ENCODE measurements around the gene LRRC28. TPM values are rescaled to one million over a fixed set of nuclear protein-coding genes. Genes with fewer than 3 reads are reported as not detected.

LRRC28 gene
- total RNA-seq, 4 donors from 2014 or later, result 56.5 to 82.7 (median 64.2) TPM

GRCh38 chr15:99421758-99422157 is 170.5 kb downstream of the LRRC28 start:
- WGBS, 2 donors (ENCODE audit: low coverage in 1 of 2), result 89 to 98% methylated on average over 1 of the region's 1 CpG
- DNase-seq, result no peak
- H3K27ac ChIP-seq, result no peak overlapping the region
- H3K27me3 ChIP-seq, result no peaks in the 10 kb centered on the region
- TF ChIP-seq POLR2AphosphoS5 (IDR thresholded peaks at IDR 0.05), result no peak
- TF ChIP-seq CTCF (IDR thresholded peaks at IDR 0.05), result no peak
- TF ChIP-seq POLR2A (IDR thresholded peaks at IDR 0.05), result no peak
- no peak for TF ChIP-seq EP300 (IDR thresholded peaks at IDR 0.05; ENCODE audit: low read depth)
- no peaks in the 10 kb centered on the region for H3K9me3 ChIP-seq
- in situ Hi-C loops (cut with MboI; ENCODE audit: low pct_ligation_motif_present in 1 of 4, low pct_unique_long_range_greater_than_20kb in 1 of 4, low sequenced_read_pairs in 3 of 4), result loop anchor here in 1 of 4 donors (25.0 kb wide), 1 partner anchor 291 kb away; no protein-coding TSS in a partner anchor
- intact Hi-C loops (cut with DNase I; ENCODE audit: low total_unique reads), result no loop called here
- no peaks in the 10 kb centered on the region for H3K36me3 ChIP-seq
- H3K4me1 ChIP-seq, result peaks cover 0 to 30% (median 10%) of the 10 kb centered on the region in 4 donors
- H3K4me3 ChIP-seq, result no peak overlapping the region

GRCh38 chr15:99423186-99424130 is 172.2 kb downstream of the LRRC28 start:
- in situ Hi-C loops (cut with MboI; ENCODE audit: low pct_ligation_motif_present in 1 of 4, low pct_unique_long_range_greater_than_20kb in 1 of 4, low sequenced_read_pairs in 3 of 4), result loop anchor here in 1 of 4 donors (25.0 kb wide), 1 partner anchor 289 kb away; no protein-coding TSS in a partner anchor
- intact Hi-C loops (cut with DNase I; ENCODE audit: low total_unique reads), result no loop called here
- H3K36me3 ChIP-seq, result no peaks in the 10 kb centered on the region
- no peak for DNase-seq
- peaks cover 0 to 32% (median 10%) of the 10 kb centered on the region in 4 donors for H3K4me1 ChIP-seq
- WGBS, 2 donors (ENCODE audit: low coverage in 1 of 2), result 56 to 71% methylated on average over 4 to 16 of the region's 16 CpGs
- no peak overlapping the region for H3K4me3 ChIP-seq
- no peaks in the 10 kb centered on the region for H3K9me3 ChIP-seq
- no peak overlapping the region for H3K27ac ChIP-seq
- no peaks in the 10 kb centered on the region for H3K27me3 ChIP-seq
- TF ChIP-seq POLR2AphosphoS5 (IDR thresholded peaks at IDR 0.05) (no peak), POLR2A (IDR thresholded peaks at IDR 0.05) (no peak), CTCF (IDR thresholded peaks at IDR 0.05) (no peak), EP300 (IDR thresholded peaks at IDR 0.05; ENCODE audit: low read depth) (no peak)

- no peak for DNase-seq
- H3K27ac ChIP-seq, result peak overlapping the region in 1 of 4 donors; percentile 58
- peaks cover 0 to 32% (median 10%) of the 10 kb centered on the region in 4 donors for H3K4me1 ChIP-seq
- no peaks in the 10 kb centered on the region for H3K9me3 ChIP-seq
- no peaks in the 10 kb centered on the region for H3K27me3 ChIP-seq
- H3K4me3 ChIP-seq, result no peak overlapping the region
- H3K36me3 ChIP-seq, result no peaks in the 10 kb centered on the region
- intact Hi-C loops (cut with DNase I; ENCODE audit: low total_unique reads) (no loop called here), in situ Hi-C loops (cut with MboI; ENCODE audit: low pct_ligation_motif_present in 1 of 4, low pct_unique_long_range_greater_than_20kb in 1 of 4, low sequenced_read_pairs in 3 of 4) (loop anchor here in 1 of 4 donors (25.0 kb wide), 1 partner anchor 288 kb away; no protein-coding TSS in a partner anchor)
- WGBS, 2 donors (ENCODE audit: low coverage in 1 of 2), result 96 to 100% methylated on average over 1 to 10 of the region's 10 CpGs
- TF ChIP-seq EP300 (IDR thresholded peaks at IDR 0.05; ENCODE audit: low read depth) (no peak), CTCF (IDR thresholded peaks at IDR 0.05) (no peak), POLR2A (IDR thresholded peaks at IDR 0.05) (no peak), POLR2AphosphoS5 (IDR thresholded peaks at IDR 0.05) (no peak)
Observed at GRCh38 chr15:99424131-99424571, 172.9 kb downstream of the LRRC28 start.

GRCh38 chr15:99424978-99425656 is 173.8 kb downstream of the LRRC28 start:
- no peak for TF ChIP-seq POLR2A (IDR thresholded peaks at IDR 0.05)
- peak; percentile 34 to 50 (median 34) for TF ChIP-seq POLR2AphosphoS5 (IDR thresholded peaks at IDR 0.05)
- Histone ChIP-seq H3K27ac (peak overlapping the region; percentile 40 to 78 (median 54)), H3K4me3 (no peak overlapping the region), H3K4me1 (peaks cover 0 to 32% (median 10%) of the 10 kb centered on the region in 4 donors), H3K27me3 (no peaks in the 10 kb centered on the region), H3K36me3 (no peaks in the 10 kb centered on the region), H3K9me3 (no peaks in the 10 kb centered on the region)
- intact Hi-C loops (cut with DNase I; ENCODE audit: low total_unique reads) (no loop called here), in situ Hi-C loops (cut with MboI; ENCODE audit: low pct_ligation_motif_present in 1 of 4, low pct_unique_long_range_greater_than_20kb in 1 of 4, low sequenced_read_pairs in 3 of 4) (loop anchor here in 1 of 4 donors (25.0 kb wide), 1 partner anchor 287 kb away; no protein-coding TSS in a partner anchor)
- DNase-seq, result no peak
- WGBS, 2 donors (ENCODE audit: low coverage in 1 of 2), result 48% methylated on average over 13 of the region's 16 CpGs; no CpG with 5 or more reads in 1 of the 2 donors
